Spleen (tissue), 7 donors: ENCODE measurements around the gene NUDT5.

ENCODE experiments used
- CTCF ChIP-seq, 11 experiments: fragments of 200-600 bp in 7 of 11; fragments of 450-650 bp in 4 of 11; sonication (generic) in 4 of 11; IDR thresholded peaks in 8 of 11; conservative IDR thresholded peaks in 3 of 11; 1 replicate in 7 of 11; 2 replicates in 4 of 11; pipeline versions ENCODE4 v1.4.0 to v1.8.0; 2016 to 2021; ENCODE audit warnings: antibody characterized with exemption in 11 of 11, inconsistent platforms in 4 of 11, mild to moderate bottlenecking in 1 of 11
- POLR2AphosphoS5 ChIP-seq, 3 donors: sonication (generic); formaldehyde crosslinking; IDR thresholded peaks; one replicate each; pipeline ENCODE4 v1.5.1; 2017; ENCODE audit warnings: antibody characterized with exemption in 3 of 3
- donor health status: DM: no; HTN: no; CAD: no; lungs with moderate emphysema.
- donor health status: DM: no; HTN: no; CAD: no.
- donor health status: DM: no; HTN: no; CAD: no.

- TF ChIP-seq CTCF (IDR thresholded peaks at IDR 0.05 in 8 of 11, conservative IDR thresholded peaks at IDR 0.05 in 3 of 11) = no peak
- TF ChIP-seq POLR2AphosphoS5 (IDR thresholded peaks at IDR 0.05) = no peak
These were observed 18.4 kb upstream of the NUDT5 start for GRCh38 chr10:12214093-12214492.
